Smooth muscle cell (in vitro differentiated cells): ENCODE results near the gene CCL25. TPM values are rescaled to one million over a fixed set of nuclear protein-coding genes. Genes with fewer than 3 reads are reported as not detected.

ENCODE experiments used
- DNase-seq: peaks from one replicate; lab custom pipeline; 2025; ENCODE audit not compliant: unreplicated experiment; lab: John Stamatoyannopoulos, UW
- H2AFZ ChIP-seq: fragments of 200-600 bp; sonication (generic); 2 replicates; pipeline ENCODE4 v1.6.0; 2016; ENCODE audit warnings: antibody characterized with exemption, low read depth, mild to moderate bottlenecking
- H3F3A ChIP-seq: fragments of 200-600 bp; sonication (generic); 2 replicates; pipeline ENCODE4 v1.6.0; 2017; ENCODE audit warnings: antibody characterized with exemption, low read depth
- H3K27ac ChIP-seq: fragments of 200-600 bp; sonication (generic); 2 replicates; pipeline ENCODE4 v1.5.1; 2016; ENCODE audit warnings: low read depth, mild to moderate bottlenecking
- H3K27me3 ChIP-seq: fragments of 200-600 bp; sonication (generic); 2 replicates; pipeline ENCODE4 v1.6.1; 2016; ENCODE audit warnings: low read depth, mild to moderate bottlenecking
- H3K36me3 ChIP-seq: fragments of 200-600 bp; sonication (generic); 2 replicates; pipeline ENCODE4 v1.5.1; 2016; ENCODE audit warnings: low read depth
- H3K4me1 ChIP-seq: fragments of 200-600 bp; sonication (generic); 2 replicates; pipeline ENCODE4 v1.5.1; 2016; ENCODE audit warnings: low read depth
- H3K4me2 ChIP-seq: fragments of 200-600 bp; sonication (generic); 2 replicates; pipeline ENCODE4 v1.6.0; 2016; ENCODE audit warnings: mild to moderate bottlenecking
- H3K4me3 ChIP-seq: fragments of 200-600 bp; sonication (generic); 2 replicates; pipeline ENCODE4 v1.5.1; 2016; ENCODE audit warnings: mild to moderate bottlenecking
- H3K79me2 ChIP-seq: fragments of 200-600 bp; sonication (generic); 2 replicates; pipeline ENCODE4 v1.6.0; 2016; ENCODE audit warnings: low read depth, mild to moderate bottlenecking
- H3K9ac ChIP-seq: fragments of 200-600 bp; sonication (generic); 2 replicates; pipeline ENCODE4 v1.6.0; 2016; ENCODE audit warnings: low read depth
- H3K9me3 ChIP-seq: fragments of 200-600 bp; sonication (generic); replicated peaks from 2 replicates; pipeline ENCODE4 v1.5.1; 2016; ENCODE audit warnings: low read depth
- H4K20me1 ChIP-seq: fragments of 200-600 bp; sonication (generic); 2 replicates; pipeline ENCODE4 v1.6.0; 2016; ENCODE audit warnings: low read depth
- WGBS: methylation state at CpG from one replicate; pipeline ENCODE4 v1.1.7; 2016; ENCODE audit warnings: low lambda C conversion rate; 5-methylcytosine and 5-hydroxymethylcytosine counted together
- polyA plus RNA-seq: library from polyadenylated mRNA; unstranded; fragments of >200 nt; fragmentation: Nextera tagmentation; extraction: Ambion mirVana; gene quantifications from 2 replicates; pipeline ENCODE4 v1.2.1, GENCODE V29; 2016
- total RNA-seq: library from RNA; depleted of rRNA; stranded (reverse); fragments of >200 nt; gene quantifications from 2 replicates; pipeline ENCODE4 v1.2.3, GENCODE V29; 2014
- TF ChIP-seq, protein P1 (sequence below): fragments of 200-600 bp; sonication (generic); IDR thresholded peaks from 2 replicates; pipeline ENCODE4 v1.5.1; 2017; ENCODE audit warnings: borderline replicate concordance, mild to moderate bottlenecking, antibody characterized with exemption; ENCODE audit not compliant: insufficient read depth, poor library complexity, severe bottlenecking

Gene CCL25
- total and polyA plus RNA-seq, 2 experiments from 2014 or later, result 0.91 TPM; not detected in 1

DNA sequence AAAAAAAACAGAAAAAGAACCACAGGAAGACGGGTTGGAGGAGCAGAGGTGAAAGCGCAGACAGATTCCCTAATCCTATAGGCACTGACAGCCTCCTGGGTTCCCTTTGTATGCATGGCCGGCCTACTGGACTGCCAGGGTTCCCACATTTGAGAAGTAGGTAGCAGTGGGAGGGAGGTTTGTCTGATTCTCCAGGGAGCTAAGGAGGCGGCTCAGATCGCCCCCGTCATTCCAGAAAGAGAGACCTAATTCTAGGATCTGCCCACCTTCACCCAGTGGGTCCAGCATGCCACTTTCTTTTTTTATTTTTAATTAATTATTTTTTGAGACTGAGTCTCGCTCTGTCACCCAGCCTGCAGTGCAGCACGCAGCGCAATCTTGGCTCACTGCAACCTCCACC, 9.7 kb upstream of the CCL25 start:
- H3K9ac ChIP-seq, result no peak overlapping the region
- no peaks in the 10 kb centered on the region for H3K79me2 ChIP-seq
- no peaks in the 10 kb centered on the region for H3K27me3 ChIP-seq
- H3K27ac ChIP-seq, result no peak overlapping the region
- no peak overlapping the region for H2AFZ ChIP-seq
- TF ChIP-seq, protein P1, sequence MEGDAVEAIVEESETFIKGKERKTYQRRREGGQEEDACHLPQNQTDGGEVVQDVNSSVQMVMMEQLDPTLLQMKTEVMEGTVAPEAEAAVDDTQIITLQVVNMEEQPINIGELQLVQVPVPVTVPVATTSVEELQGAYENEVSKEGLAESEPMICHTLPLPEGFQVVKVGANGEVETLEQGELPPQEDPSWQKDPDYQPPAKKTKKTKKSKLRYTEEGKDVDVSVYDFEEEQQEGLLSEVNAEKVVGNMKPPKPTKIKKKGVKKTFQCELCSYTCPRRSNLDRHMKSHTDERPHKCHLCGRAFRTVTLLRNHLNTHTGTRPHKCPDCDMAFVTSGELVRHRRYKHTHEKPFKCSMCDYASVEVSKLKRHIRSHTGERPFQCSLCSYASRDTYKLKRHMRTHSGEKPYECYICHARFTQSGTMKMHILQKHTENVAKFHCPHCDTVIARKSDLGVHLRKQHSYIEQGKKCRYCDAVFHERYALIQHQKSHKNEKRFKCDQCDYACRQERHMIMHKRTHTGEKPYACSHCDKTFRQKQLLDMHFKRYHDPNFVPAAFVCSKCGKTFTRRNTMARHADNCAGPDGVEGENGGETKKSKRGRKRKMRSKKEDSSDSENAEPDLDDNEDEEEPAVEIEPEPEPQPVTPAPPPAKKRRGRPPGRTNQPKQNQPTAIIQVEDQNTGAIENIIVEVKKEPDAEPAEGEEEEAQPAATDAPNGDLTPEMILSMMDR, result no peak
- no peaks in the 10 kb centered on the region for H3K4me1 ChIP-seq
- 97% methylated on average over 9 of the region's 9 CpGs for WGBS
- DNase-seq, result no peak
- no peaks in the 10 kb centered on the region for H4K20me1 ChIP-seq
- H3K4me3 ChIP-seq, result no peak overlapping the region
- no peaks in the 10 kb centered on the region for H3K9me3 ChIP-seq
- no peak overlapping the region for H3K4me2 ChIP-seq
- no peaks in the 10 kb centered on the region for H3F3A ChIP-seq
- H3K36me3 ChIP-seq, result no peaks in the 10 kb centered on the region

DNA sequence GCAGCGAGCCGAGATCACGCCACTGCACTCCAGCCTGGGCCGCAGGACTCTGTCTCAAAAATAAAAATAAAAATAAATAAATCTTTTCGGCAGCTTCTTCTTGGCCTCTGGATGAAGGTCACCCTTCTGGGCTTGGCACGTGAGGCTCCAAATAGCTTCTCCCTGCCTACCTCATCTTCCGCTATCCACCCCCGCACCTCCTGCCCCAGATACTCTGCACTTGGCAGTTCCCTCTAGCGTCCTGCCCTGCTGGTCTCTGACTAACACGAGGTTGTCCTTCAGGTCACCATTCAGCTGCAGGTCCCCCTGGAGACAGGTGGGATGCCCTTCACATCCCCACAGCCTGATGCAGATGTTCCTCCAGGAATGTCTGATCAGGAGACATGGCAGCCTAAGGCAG, 8.5 kb upstream of the CCL25 start:
- Histone ChIP-seq H3K79me2 (no peaks in the 10 kb centered on the region), H3K36me3 (no peaks in the 10 kb centered on the region), H3K4me1 (no peaks in the 10 kb centered on the region), H3K4me2 (no peak overlapping the region), H3K27ac (no peak overlapping the region), H4K20me1 (no peaks in the 10 kb centered on the region), H3F3A (no peaks in the 10 kb centered on the region), H3K27me3 (no peaks in the 10 kb centered on the region), H2AFZ (no peak overlapping the region), H3K9ac (no peak overlapping the region), H3K4me3 (no peak overlapping the region), H3K9me3 (no peaks in the 10 kb centered on the region)
- 91% methylated on average over 10 of the region's 10 CpGs for WGBS
- TF ChIP-seq, protein P1, result no peak
- DNase-seq, result no peak

DNA sequence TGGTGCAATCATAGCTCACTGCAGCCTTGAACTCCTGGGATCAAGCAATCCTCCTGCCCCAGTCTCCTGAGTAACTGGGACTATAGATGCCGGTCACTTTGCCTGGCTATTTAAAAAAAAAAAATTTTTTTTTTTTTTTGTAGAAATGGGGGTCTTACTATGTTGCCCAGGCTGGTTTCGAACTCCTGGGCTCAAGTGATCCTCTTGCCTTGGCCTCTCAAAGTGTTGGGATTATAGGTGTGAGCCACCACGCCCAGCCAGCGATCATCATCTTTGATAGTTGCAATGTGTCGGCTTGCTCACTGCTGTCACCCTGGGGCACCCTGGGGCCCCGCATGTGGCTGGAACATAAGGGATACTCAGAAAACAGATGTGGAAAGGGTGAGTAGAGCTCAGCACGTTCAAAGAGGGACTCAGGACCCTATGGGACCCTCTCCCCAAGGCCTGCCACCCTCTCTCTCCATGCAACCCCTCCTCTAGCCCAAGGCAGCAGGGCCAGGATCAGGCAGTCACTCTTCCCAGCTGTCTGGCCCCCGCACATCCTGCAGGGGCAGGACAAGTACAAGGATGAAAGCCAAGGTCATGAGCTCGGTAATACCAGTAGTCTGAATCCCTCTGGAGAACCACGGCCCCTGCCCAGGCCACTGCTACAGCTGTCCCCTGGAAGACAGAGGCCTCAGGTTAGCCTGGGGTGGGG, 6.5 kb upstream of the CCL25 start:
- no peaks in the 10 kb centered on the region for H3K9me3 ChIP-seq
- no peaks in the 10 kb centered on the region for H3K27me3 ChIP-seq
- no peaks in the 10 kb centered on the region for H4K20me1 ChIP-seq
- H3K79me2 ChIP-seq, result no peaks in the 10 kb centered on the region
- no peaks in the 10 kb centered on the region for H3K4me1 ChIP-seq
- H3K4me2 ChIP-seq, result no peak overlapping the region
- no peaks in the 10 kb centered on the region for H3K36me3 ChIP-seq
- TF ChIP-seq, protein P1, result no peak
- H3F3A ChIP-seq, result no peaks in the 10 kb centered on the region
- H3K4me3 ChIP-seq, result no peak overlapping the region
- no peak for DNase-seq
- no peak overlapping the region for H2AFZ ChIP-seq
- H3K27ac ChIP-seq, result no peak overlapping the region
- no peak overlapping the region for H3K9ac ChIP-seq
- WGBS, result 78% methylated on average over 10 of the region's 10 CpGs

DNA sequence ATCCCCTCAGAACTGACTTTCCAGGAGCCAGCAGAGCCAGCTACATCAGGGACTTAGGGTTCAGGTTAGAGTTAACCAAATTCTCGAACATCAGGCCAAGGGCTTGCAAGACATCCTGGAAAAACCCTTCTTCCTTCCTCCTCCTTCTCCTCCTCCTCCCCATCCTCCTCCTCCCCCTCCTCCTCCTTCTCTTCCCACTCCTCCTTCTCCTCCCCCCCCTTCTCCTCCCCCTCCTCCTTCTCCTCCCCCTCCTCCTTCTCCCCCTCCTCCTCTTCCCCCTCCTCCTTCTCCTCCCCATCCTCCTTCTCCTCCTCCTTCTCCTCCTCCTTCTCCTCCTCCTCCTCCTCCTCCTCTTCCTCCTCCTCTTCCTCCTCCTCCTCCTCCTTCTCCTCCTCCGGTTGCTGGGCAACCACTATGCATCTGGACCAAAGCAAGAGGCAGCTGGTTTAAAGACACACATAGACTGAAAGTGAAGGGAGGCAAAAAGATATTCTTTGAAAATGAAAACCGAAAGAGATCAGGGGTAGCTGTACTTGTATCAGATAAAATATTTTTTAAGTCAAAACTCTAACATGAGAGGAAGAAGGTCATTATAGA, 5.9 kb upstream of the CCL25 start:
- DNase-seq, result no peak
- Histone ChIP-seq H3K36me3 (no peaks in the 10 kb centered on the region), H3K4me1 (no peaks in the 10 kb centered on the region), H3K4me3 (no peak overlapping the region), H3F3A (no peaks in the 10 kb centered on the region), H3K4me2 (no peak overlapping the region), H4K20me1 (no peaks in the 10 kb centered on the region), H2AFZ (no peak overlapping the region), H3K27me3 (no peaks in the 10 kb centered on the region), H3K79me2 (no peaks in the 10 kb centered on the region), H3K9ac (no peak overlapping the region), H3K27ac (no peak overlapping the region), H3K9me3 (no peaks in the 10 kb centered on the region)
- TF ChIP-seq, protein P1, result no peak
- 95% methylated on average over 2 of the region's 3 CpGs for WGBS
